ENCODE results near the gene DOHH.
"Not testable (repeated sequence)": the region's sequence is repeated elsewhere in the genome, so short reads cannot be mapped to it uniquely, and the experiment has no call there.

The DOHH gene

GRCh38 chr19:3508121-3508661, 7.7 kb upstream of the DOHH start:
- H3K9ac ChIP-seq (ENCODE audit: low read depth, low read length); H3K4me3 ChIP-seq (ENCODE audit: low read length); H3K4me1 ChIP-seq (ENCODE audit: insufficient read depth, low read length); H3K9me3 ChIP-seq (ENCODE audit: insufficient read depth, low read depth, low read length); H3K27ac ChIP-seq (ENCODE audit: low read depth, low read length); H3K27me3 ChIP-seq (ENCODE audit: insufficient read depth, low read length): not testable (repeated sequence)
- peaks cover 19% of the 10 kb centered on the region; the same call in 1 of the 2 replicates for H3K36me3 ChIP-seq (ENCODE audit: insufficient read depth, low read length)
- WGBS: 93% methylated on average over 18 of the region's 18 CpGs

- peak overlapping the region; percentile 42; the same call in 1 of the 2 replicates for H3K9ac ChIP-seq (ENCODE audit: low read depth, low read length)
- H3K27ac ChIP-seq (ENCODE audit: low read depth, low read length): no peak overlapping the region
- WGBS: 12% methylated on average over 26 of the region's 31 CpGs
- H3K36me3 ChIP-seq (ENCODE audit: insufficient read depth, low read length): peaks cover 19% of the 10 kb centered on the region; the same call in 1 of the 2 replicates
- no peaks in the 10 kb centered on the region for H3K9me3 ChIP-seq (ENCODE audit: insufficient read depth, low read depth, low read length)
- H3K4me1 ChIP-seq (ENCODE audit: insufficient read depth, low read length): peaks cover 2% of the 10 kb centered on the region; the same call in 1 of the 2 replicates
- H3K4me3 ChIP-seq (ENCODE audit: low read length): peak overlapping the region; percentile 72
- no peaks in the 10 kb centered on the region for H3K27me3 ChIP-seq (ENCODE audit: insufficient read depth, low read length)
Measured at GRCh38 chr19:3507371-3508120, 7.1 kb upstream of the DOHH start.

GRCh38 chr19:3506384-3507340, 6.2 kb upstream of the DOHH start:
- peaks cover 2% of the 10 kb centered on the region; the same call in 1 of the 2 replicates for H3K4me1 ChIP-seq (ENCODE audit: insufficient read depth, low read length)
- H3K4me3 ChIP-seq (ENCODE audit: low read length): peak overlapping the region; percentile 72
- H3K27me3 ChIP-seq (ENCODE audit: insufficient read depth, low read length): no peaks in the 10 kb centered on the region
- under 1% methylated on average over 69 of the region's 69 CpGs for WGBS
- peak overlapping the region; percentile 28; the same call in 1 of the 2 replicates for H3K27ac ChIP-seq (ENCODE audit: low read depth, low read length)
- H3K9ac ChIP-seq (ENCODE audit: low read depth, low read length): peak overlapping the region; percentile 70
- H3K9me3 ChIP-seq (ENCODE audit: insufficient read depth, low read depth, low read length): no peaks in the 10 kb centered on the region
- peaks cover 19% of the 10 kb centered on the region; the same call in 1 of the 2 replicates for H3K36me3 ChIP-seq (ENCODE audit: insufficient read depth, low read length)

GRCh38 chr19:3505598-3506383, 5.3 kb upstream of the DOHH start, which contains the start of gene FZR1:
Gene FZR1 (plus strand): TSS chr19:3506311. CDS start chr19:3522990, 16,679 bp downstream.
- H3K4me3 ChIP-seq (ENCODE audit: low read length): peak within 1 kb of the TSS; percentile 72
- H3K4me1 ChIP-seq (ENCODE audit: insufficient read depth, low read length): peaks cover 2% of the 10 kb centered on the region; the same call in 1 of the 2 replicates
- peak within 1 kb of the TSS; percentile 84 for H3K27ac ChIP-seq (ENCODE audit: low read depth, low read length)
- peaks cover 14% of the 10 kb centered on the region; the same call in 1 of the 2 replicates for H3K36me3 ChIP-seq (ENCODE audit: insufficient read depth, low read length)
- 7% methylated on average over 79 of the region's 79 CpGs for WGBS
- no peaks in the 10 kb centered on the region for H3K27me3 ChIP-seq (ENCODE audit: insufficient read depth, low read length)
- H3K9ac ChIP-seq (ENCODE audit: low read depth, low read length): peak within 1 kb of the TSS; percentile 78
- no peaks in the 10 kb centered on the region for H3K9me3 ChIP-seq (ENCODE audit: insufficient read depth, low read depth, low read length)

GRCh38 chr19:3504735-3505134, 4.3 kb upstream of the DOHH start:
- Histone ChIP-seq H3K4me3 (ENCODE audit: low read length) (no peak overlapping the region), H3K4me1 (ENCODE audit: insufficient read depth, low read length) (peaks cover 2% of the 10 kb centered on the region; the same call in 1 of the 2 replicates), H3K9me3 (ENCODE audit: insufficient read depth, low read depth, low read length) (no peaks in the 10 kb centered on the region), H3K27me3 (ENCODE audit: insufficient read depth, low read length) (no peaks in the 10 kb centered on the region), H3K36me3 (ENCODE audit: insufficient read depth, low read length) (peaks cover 9% of the 10 kb centered on the region; the same call in 1 of the 2 replicates), H3K27ac (ENCODE audit: low read depth, low read length) (no peak overlapping the region), H3K9ac (ENCODE audit: low read depth, low read length) (no peak overlapping the region)
- 93% methylated on average over 5 of the region's 5 CpGs for WGBS

- Histone ChIP-seq H3K4me1 (ENCODE audit: insufficient read depth, low read length) (peaks cover 2% of the 10 kb centered on the region; the same call in 1 of the 2 replicates), H3K9ac (ENCODE audit: low read depth, low read length) (no peak overlapping the region), H3K27me3 (ENCODE audit: insufficient read depth, low read length) (no peaks in the 10 kb centered on the region), H3K9me3 (ENCODE audit: insufficient read depth, low read depth, low read length) (no peaks in the 10 kb centered on the region), H3K27ac (ENCODE audit: low read depth, low read length) (no peak overlapping the region), H3K36me3 (ENCODE audit: insufficient read depth, low read length) (no peaks in the 10 kb centered on the region), H3K4me3 (ENCODE audit: low read length) (no peak overlapping the region)
- WGBS: 91% methylated on average over 13 of the region's 13 CpGs
Measured at GRCh38 chr19:3503036-3503572, 2.6 kb upstream of the DOHH start.

GRCh38 chr19:3501780-3502179, 1.3 kb upstream of the DOHH start:
- H3K4me3 ChIP-seq (ENCODE audit: low read length): no peak overlapping the region
- 95% methylated on average over 3 of the region's 3 CpGs for WGBS
- H3K9ac ChIP-seq (ENCODE audit: low read depth, low read length): no peak overlapping the region
- H3K27me3 ChIP-seq (ENCODE audit: insufficient read depth, low read length): no peaks in the 10 kb centered on the region
- no peaks in the 10 kb centered on the region for H3K9me3 ChIP-seq (ENCODE audit: insufficient read depth, low read depth, low read length)
- H3K36me3 ChIP-seq (ENCODE audit: insufficient read depth, low read length): peaks cover 7% of the 10 kb centered on the region
- H3K4me1 ChIP-seq (ENCODE audit: insufficient read depth, low read length): no peaks in the 10 kb centered on the region; the same call in 1 of the 2 replicates
- H3K27ac ChIP-seq (ENCODE audit: low read depth, low read length): no peak overlapping the region

- H3K27me3 ChIP-seq (ENCODE audit: insufficient read depth, low read length): no peaks in the 10 kb centered on the region
- no peaks in the 10 kb centered on the region for H3K9me3 ChIP-seq (ENCODE audit: insufficient read depth, low read depth, low read length)
- no peaks in the 10 kb centered on the region; the same call in 1 of the 2 replicates for H3K4me1 ChIP-seq (ENCODE audit: insufficient read depth, low read length)
Measured at GRCh38 chr19:3499738-3500428, 591 bp downstream of the DOHH start.

GRCh38 chr19:3497757-3498520, 2.5 kb downstream of the DOHH start:
- no peaks in the 10 kb centered on the region; the same call in 1 of the 2 replicates for H3K4me1 ChIP-seq (ENCODE audit: insufficient read depth, low read length)
- no peaks in the 10 kb centered on the region for H3K27me3 ChIP-seq (ENCODE audit: insufficient read depth, low read length)
- no peak overlapping the region for H3K9ac ChIP-seq (ENCODE audit: low read depth, low read length)
- no peak overlapping the region for H3K4me3 ChIP-seq (ENCODE audit: low read length)
- no peak overlapping the region for H3K27ac ChIP-seq (ENCODE audit: low read depth, low read length)
- peaks cover 37% of the 10 kb centered on the region for H3K36me3 ChIP-seq (ENCODE audit: insufficient read depth, low read length)
- no peaks in the 10 kb centered on the region for H3K9me3 ChIP-seq (ENCODE audit: insufficient read depth, low read depth, low read length)
- 96% methylated on average over 5 of the region's 5 CpGs for WGBS

More at GRCh38 chr19:3499738-3500428, 591 bp downstream of the DOHH start:
- Histone ChIP-seq H3K27ac (ENCODE audit: low read depth, low read length) (peak overlapping the region; percentile 97), H3K4me3 (ENCODE audit: low read length) (peak overlapping the region; percentile 96), H3K36me3 (ENCODE audit: insufficient read depth, low read length) (peaks cover 24% of the 10 kb centered on the region), H3K9ac (ENCODE audit: low read depth, low read length) (peak overlapping the region; percentile 98)
- 27% methylated on average over 18 of the region's 18 CpGs for whole genome bisulfite sequencing

All from HUES64 (cell line).